H7 (cell line): ENCODE measurements around the gene CEP135. TPM values are rescaled to one million over a fixed set of nuclear protein-coding genes. Genes with fewer than 3 reads are reported as not detected.

Experiments used
- total RNA-seq: library from RNA; depleted of rRNA; stranded (reverse); fragments of >200 nt; shearing (Covaris generic); gene quantifications from 2 replicates; pipeline ENCODE4 v1.2.3, GENCODE V29; 2014; rRNA removed

The CEP135 gene
- total RNA-seq, 1 experiment from 2014 or later, result 6.4 TPM

Other genes with a start within 250 kb of the CEP135 start
- gene EXOC1L, start 129.2 kb upstream of the CEP135 start, total RNA-seq, result not detected in 2 replicates
- gene EXOC1, start 95.3 kb upstream of the CEP135 start, total RNA-seq, result 17.8 and 24.2 TPM in 2 replicates